Raji (cell line): ENCODE results near the gene PLXNA2.

ENCODE experiments used
- POLR2A ChIP-seq: IDR thresholded peaks from 2 replicates; pipeline ENCODE4 v1.6.1; 2011; ENCODE audit warnings: low read depth, low read length, control low read depth; ENCODE audit not compliant: insufficient read depth

The PLXNA2 gene

DNA sequence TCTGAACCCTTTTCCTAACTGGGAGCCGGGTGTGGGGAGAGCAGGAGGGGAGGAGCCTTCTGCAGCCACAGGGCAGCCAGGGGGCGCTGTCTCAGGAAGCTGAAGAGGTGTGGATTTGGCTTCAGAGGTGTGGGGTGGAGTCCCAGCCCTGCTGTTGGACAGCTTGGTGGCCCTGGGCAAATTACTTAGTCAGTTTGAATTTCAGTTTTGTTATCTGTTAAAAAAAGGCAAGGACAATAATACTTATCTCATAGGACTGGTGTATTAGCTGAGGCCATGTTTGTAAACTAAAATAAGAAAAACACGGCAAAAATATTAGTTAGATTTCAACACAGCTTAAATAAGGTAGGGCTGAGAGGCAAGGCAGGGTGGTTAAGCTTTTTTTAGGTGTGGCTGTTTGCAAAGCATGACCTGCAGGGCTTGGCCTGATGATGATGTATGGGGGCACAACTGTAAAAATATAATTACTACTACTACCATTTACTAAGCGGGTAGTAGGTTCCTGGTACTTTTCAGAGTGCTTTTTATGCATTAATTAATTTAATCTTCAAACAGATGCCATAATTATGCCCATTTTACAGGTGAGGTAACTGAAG, 111.8 kb downstream of the PLXNA2 start:
- TF ChIP-seq POLR2A: no peak

DNA sequence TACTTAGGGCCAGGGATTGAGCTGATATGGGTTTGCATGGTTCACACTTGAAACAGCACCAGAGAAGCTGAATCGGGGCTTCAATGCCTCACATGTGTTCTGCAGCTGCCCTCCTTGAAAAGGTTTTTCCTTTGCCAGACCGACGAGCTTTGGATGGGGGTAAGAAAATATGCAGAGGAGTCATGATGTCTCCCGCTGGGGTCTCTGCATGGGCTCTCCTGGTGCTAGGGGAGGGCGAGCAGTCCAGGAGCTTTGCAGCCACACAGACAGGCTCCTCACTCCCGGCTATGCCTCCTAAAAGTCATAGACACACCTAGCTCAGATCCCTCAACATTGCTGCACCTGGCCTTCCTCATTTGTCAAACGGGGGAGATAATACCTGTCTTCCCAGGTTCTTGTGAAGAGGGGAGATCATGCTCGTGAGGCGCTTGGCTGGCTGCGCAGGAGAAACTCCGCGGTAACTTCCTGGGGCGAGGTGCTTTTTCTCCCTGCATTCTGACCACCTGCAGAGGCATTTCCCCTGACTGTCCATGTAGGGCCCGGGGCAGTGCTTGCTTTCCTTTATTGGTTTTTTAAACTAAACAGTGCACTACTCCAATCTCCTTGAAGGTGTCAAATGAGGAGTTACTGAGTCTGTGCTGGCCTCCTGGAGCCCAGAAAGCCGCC, 112.4 kb downstream of the PLXNA2 start:
- TF ChIP-seq POLR2A: no peak

DNA sequence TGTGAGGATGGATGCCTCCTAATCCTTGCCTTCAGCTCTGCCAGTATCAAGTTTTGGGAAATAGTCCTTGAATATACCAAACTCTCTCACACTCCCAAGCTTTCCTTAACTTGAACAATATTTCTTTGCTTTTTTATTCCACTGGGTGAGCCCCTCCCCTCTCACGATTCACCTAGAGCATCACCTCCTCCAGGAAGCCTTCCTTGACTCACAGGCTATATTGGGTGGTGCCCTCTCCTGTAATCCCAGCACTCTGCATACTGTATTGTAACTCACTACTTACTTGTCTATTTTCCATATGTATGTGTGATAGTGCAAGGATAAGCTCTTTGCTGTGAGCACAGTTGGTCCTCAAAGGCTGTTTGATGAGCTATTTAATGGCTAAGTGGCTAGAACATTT, 114.7 kb downstream of the PLXNA2 start:
- TF ChIP-seq POLR2A: no peak

DNA sequence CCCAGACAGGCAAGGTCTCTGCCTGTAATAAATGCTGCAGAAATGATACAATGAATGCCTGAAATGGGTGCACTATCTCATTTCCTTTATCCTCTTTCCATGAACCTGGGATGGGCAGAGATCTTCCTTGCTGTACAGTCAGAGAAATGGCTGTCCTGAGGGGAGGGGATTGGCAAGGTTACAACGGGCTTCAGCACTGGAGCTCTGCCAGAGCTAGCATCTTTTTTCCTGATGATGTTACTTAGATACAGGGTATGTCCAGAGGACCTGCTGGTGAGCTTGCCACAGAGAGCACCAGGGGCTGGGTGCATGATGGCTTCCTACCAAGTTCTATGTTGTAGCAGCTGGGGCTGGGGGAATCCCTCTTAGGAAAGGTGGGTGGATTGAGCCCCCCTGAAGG, 115.1 kb downstream of the PLXNA2 start:
- TF ChIP-seq POLR2A: no peak

DNA sequence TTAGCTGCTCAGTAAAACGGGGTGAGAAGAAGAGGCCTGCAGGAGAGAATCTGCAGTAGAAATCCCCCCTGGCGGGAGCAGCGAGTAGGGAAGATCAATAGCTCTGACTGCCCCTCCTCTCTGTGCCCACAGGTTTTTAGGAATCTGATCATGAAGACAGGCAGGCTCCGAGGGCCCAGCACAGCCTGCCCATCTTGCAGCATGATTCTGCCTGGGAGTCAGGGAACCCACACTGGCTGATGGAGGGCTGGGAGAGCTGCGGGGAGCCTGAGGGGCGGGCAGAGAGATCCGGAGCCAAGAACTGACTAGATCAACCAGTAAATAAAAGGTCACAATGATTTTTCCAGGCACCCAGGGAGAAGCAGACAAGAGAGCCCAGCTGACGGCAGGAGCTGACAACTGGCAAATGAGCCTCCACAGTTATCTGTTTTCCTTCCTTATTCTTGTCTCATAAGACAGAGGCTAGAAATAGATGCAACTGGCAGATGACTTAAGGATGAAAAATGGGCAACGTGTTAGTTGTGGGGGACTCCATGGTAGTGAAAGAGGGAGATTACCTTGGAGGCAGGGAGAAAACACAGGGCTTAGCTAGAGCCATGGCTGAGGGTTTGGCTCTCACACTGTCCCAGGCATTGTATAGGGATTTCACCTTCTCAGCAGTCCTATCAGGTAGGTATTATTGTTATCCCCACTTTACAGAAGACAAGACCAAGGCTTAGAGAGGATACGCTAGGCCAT, 116.2 kb downstream of the PLXNA2 start:
- TF ChIP-seq POLR2A: no peak

DNA sequence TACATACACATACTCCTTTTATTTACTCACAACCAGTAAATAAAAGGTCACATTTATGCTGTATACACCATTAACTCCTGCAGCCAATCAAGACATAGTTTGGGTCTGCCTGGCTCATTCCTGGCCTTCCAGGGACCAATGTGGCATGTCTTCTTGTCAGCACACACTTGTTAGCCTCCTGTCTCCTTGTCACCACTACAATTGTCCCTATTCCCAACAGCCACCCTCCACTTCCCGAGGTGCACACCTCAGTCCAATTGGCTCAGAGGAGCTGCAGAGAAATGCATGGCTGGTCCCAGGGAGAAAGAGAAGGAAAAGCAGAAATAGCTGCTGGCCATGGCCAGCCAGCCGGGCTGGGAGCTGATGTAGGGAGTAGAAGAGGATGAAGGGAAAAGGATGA, 116.9 kb downstream of the PLXNA2 start:
- no peak for TF ChIP-seq POLR2A

DNA sequence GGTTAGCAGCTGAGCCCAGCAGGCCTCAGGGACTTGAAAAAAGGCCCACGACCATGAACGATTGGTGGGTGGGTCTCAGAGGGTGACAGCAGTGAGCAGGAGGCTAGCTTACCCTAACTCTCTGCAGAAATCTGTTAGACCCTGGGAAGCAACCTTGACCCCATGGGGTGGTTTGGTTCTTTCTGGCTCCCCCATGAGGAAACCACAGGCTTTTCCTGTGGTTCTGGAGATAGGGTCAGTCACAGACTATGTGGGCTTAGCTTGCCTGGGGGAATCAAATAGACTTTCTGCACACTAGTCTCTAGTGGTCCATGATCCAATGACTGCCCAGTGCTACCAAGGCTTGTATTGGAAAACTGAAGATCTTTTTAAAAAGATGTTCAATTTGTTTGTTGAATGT, 118.1 kb downstream of the PLXNA2 start:
- no peak for TF ChIP-seq POLR2A

DNA sequence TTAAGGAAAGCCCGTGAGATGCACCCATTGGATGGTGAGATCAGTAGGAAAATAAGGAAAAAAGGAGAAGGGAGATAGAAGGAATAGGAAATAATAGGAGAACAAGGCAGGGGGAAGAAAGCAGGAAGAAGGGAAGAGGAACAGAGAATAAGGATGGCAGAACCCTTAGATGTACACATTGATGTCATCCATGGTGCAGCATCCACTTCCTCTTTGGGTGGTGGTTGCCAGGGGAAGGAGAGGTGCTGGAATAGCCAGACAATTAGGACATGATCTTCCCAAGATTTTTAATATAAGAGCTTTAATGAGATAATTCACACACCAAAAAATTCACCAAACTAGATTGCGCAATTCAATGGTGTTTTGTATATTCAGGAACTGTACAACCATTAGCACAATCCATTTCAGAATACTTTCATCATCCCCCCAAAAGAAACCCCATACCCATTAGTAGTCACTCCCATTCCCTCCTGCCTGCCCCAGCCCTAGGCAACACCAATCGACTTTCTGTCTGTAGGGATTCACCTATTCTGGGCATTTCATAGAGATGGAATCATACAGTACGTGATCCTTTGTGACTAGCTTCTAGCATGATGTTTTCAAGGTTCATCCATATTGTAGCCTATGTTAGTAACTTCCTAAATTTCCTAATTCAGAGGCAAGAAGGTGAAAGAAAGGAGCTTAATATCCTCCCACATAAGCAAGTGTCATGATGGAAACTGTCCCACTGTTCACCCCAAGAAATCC, 121.4 kb downstream of the PLXNA2 start:
- TF ChIP-seq POLR2A: no peak

DNA sequence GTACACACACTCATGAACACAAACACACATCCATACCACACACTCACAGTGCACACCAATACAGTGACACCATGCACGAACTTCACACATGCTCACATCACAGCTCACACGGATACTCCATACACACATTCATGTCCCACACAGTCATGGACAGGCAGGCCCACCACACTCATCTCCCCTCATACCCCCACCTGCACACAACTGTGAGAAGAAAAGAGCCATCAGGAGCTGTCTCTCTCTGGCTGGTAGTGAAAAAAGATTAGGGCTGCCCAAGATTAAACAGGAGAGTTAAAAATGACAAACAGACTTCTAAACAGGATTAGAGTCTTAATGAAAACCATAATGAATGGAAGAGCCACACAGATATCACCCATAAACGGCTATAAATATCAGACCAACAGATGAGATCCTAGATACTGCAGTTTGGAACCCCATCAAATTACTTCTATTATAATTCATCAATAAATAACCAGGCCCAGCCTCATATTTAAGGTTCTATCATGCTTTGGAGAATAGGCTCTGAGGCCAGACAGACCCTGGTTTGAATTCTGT, 122.3 kb downstream of the PLXNA2 start:
- TF ChIP-seq POLR2A: no peak

DNA sequence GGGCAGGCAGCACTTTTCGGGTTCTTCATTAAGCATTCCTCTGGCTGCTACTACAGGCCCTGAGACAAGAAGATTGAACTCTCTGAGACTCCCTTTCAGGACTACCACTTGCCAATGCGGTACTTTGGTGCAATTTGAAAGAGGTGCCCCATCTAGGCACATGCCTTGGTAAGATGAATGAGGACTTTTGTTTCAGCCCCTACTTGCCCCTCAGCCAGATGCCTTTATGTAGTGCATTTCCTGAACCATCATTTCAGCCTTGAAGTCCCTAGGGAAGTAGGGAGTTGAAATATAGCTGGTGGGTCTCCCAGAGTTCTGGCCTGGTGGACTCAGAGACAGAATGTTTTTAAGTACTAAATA, 123.8 kb downstream of the PLXNA2 start:
- TF ChIP-seq POLR2A: no peak

DNA sequence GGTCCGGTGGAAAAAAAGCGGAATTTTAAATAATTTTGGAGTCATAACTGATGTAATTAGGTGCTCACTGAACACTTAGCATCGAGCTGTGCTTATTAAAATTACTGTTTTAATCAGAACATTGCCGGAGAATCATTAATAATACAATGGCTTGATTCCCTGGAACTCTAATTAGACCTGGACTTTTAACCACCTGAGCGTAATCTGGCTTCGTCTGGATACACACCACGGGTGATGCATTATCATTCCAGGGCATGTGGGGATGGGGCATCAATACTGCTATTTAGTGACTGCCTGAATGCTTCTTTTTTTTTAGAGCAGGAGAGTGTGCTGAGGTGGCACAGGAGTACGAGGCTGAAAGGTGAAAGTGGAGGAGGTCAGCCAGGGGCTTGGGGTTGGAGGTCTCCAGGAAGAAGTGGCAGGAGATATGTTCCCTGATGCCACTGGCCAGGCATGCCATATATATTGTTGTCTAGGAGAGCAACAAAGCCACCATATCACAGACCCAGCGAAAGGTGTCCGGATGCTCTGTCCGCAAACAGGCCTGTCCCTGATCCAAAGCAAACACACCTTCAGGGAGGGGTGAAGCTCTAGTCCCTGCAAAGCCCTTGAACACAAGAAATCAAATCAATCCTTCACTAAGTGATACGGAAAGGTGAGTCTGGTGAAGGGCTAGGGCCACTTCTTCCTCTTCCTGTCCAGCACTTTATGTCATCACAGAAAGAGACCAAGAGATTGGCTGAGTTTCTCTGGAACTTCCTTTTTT, 125.2 kb downstream of the PLXNA2 start:
- no peak for TF ChIP-seq POLR2A

DNA sequence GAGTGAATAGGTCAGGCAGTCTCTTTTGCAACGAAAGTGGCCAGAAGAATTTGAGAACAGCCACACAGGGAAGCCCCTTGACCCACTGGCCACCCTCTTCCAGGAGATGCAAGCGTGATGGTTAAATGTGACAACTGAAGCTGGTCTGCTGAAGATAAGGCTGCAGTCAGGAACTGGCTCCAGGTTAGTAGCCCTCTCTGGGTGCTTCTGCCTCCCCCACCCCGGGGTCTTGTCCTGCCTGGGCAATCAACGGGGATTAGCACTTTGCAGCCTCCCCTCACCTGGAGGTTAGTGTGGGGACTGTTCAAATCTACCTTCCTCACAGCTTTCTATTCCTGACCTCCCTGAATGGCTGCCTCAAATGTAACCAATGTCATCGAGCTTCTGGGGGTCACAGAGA, 125.9 kb downstream of the PLXNA2 start:
- TF ChIP-seq POLR2A: no peak

DNA sequence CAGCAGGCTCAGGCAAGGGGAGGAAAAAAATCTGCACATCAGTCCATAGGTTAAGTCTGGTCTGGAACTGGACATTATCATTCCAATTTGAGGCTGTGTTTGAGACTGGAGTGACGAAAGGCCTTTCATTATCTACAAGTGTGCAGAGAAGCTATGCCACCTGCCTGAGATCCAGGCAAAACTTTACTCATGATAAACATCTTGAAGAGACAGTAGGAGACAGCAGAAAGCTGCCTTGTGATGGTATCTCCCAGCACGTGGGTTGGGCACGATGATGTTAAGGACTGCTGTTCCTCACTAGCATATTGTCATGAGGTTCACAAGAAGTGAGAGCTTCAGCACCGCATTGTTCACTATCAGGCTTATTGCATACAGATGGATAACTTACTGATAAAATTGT, 126.4 kb downstream of the PLXNA2 start:
- TF ChIP-seq POLR2A: no peak

DNA sequence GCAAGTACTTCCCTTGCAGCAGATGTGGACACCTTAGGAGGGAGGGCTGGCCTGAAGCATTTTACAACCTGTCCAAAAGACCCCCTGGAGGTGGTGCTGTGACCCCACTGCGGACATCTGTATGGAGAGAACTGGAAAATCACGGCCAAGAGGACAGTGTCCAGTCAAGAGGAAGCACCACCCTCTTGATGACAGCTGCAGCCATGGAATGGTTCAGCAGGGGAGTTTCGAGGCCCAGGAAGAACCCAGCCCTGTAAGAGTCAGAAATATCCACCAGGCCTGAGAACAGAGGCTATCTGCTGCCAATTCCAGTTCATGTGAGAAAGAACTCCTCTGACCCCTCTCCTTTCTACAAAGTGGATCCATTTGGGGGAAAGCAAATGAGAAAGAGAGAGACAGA, 126.8 kb downstream of the PLXNA2 start:
- no peak for TF ChIP-seq POLR2A
